Fibroblast of skin of right quadriceps (primary cell): Measurements from ENCODE around the gene RBM42.
A peak's percentile ranks its signal among the peaks of the same experiment; 100 is the strongest.
"Not testable (repeated sequence)": the region's sequence is repeated elsewhere in the genome, so short reads cannot be mapped to it uniquely, and the experiment has no call there.

Experiments
- DNase-seq: peaks from one replicate; pipeline ENCODE4 v3.0.0-alpha.2; 2013

The RBM42 gene

GRCh38 chr19:35628565-35629331, at the start of gene RBM42:
Gene RBM42, plus strand, starts transcription at chr19:35629036. Its CDS starts 118 bp downstream, at chr19:35629154.
- DNase-seq, result peak; percentile 100

- DNase-seq, result no peak
Observed at GRCh38 chr19:35582760-35583159, 46.1 kb upstream of the RBM42 start.

- DNase-seq, result peak; percentile 3
Observed at GRCh38 chr19:35585848-35586247, 43.0 kb upstream of the RBM42 start, which contains the start of gene PMIS2. Gene PMIS2, plus strand, starts transcription at chr19:35586173. Its CDS starts 87 bp downstream, at chr19:35586260.

GRCh38 chr19:35587321-35587720, 41.5 kb upstream of the RBM42 start:
- no peak for DNase-seq

GRCh38 chr19:35590875-35591274, 38.0 kb upstream of the RBM42 start:
- no peak for DNase-seq

- DNase-seq, result peak; percentile 10
Observed at GRCh38 chr19:35592226-35592625, 36.6 kb upstream of the RBM42 start.

GRCh38 chr19:35595026-35595425, 33.8 kb upstream of the RBM42 start:
- not testable (repeated sequence) for DNase-seq

GRCh38 chr19:35595928-35596327, 32.9 kb upstream of the RBM42 start:
- no peak for DNase-seq

- DNase-seq, result peak; percentile 6
Observed at GRCh38 chr19:35596366-35596999, 32.4 kb upstream of the RBM42 start.

GRCh38 chr19:35601971-35602370, 26.9 kb upstream of the RBM42 start:
- no peak for DNase-seq

- not testable (repeated sequence) for DNase-seq
Observed at GRCh38 chr19:35604436-35604835, 24.4 kb upstream of the RBM42 start.

GRCh38 chr19:35607170-35607569, 21.7 kb upstream of the RBM42 start:
- not testable (repeated sequence) for DNase-seq

GRCh38 chr19:35607661-35608060, 21.2 kb upstream of the RBM42 start:
- DNase-seq, result no peak

- no peak for DNase-seq
Observed at GRCh38 chr19:35608251-35608650, 20.6 kb upstream of the RBM42 start.

GRCh38 chr19:35609851-35610353, 18.9 kb upstream of the RBM42 start:
- no peak for DNase-seq

GRCh38 chr19:35612224-35612558, 16.6 kb upstream of the RBM42 start:
- DNase-seq, result no peak

- peak; percentile 91 for DNase-seq
Observed at GRCh38 chr19:35612559-35613321, 16.1 kb upstream of the RBM42 start, which contains the start of gene HAUS5. Gene HAUS5, plus strand, starts transcription at chr19:35612735. Its CDS starts 60 bp downstream, at chr19:35612795.

- DNase-seq, result no peak
Observed at GRCh38 chr19:35613574-35613973, 15.3 kb upstream of the RBM42 start.

GRCh38 chr19:35615036-35615435, 13.8 kb upstream of the RBM42 start:
- no peak for DNase-seq

GRCh38 chr19:35618857-35619256, 10.0 kb upstream of the RBM42 start:
- no peak for DNase-seq

GRCh38 chr19:35619290-35619923, 9.4 kb upstream of the RBM42 start:
- no peak for DNase-seq

GRCh38 chr19:35620001-35620400, 8.8 kb upstream of the RBM42 start:
- no peak for DNase-seq

- no peak for DNase-seq
Observed at GRCh38 chr19:35621708-35622107, 7.1 kb upstream of the RBM42 start.
